K562 (cell line): ENCODE data around the gene SYNGR1. TPM values are rescaled to one million over a fixed set of nuclear protein-coding genes. Genes with fewer than 3 reads are reported as not detected.

Source experiments
- ATAC-seq: fragments of 200-7000 bp; cut with Tn5 transposase; 3 replicates; pipeline ENCODE4 v1.9.1; 2020; ENCODE audit warnings: moderate library complexity
- BruUV-seq: library from RNA; stranded (reverse); fragments of 400-500 nt; replicated peaks from 2 replicates; lab custom pipeline; 2021; lab: Mats Ljungman, UMichigan
- CTCF ChIA-PET: fragments of 300-600 bp; formaldehyde crosslinking; extraction: SDS; loops from one replicate; lab custom pipeline; 2021; ENCODE audit warnings: low intra/inter-chr PET ratio; lab: Yijun Ruan, JAX
- POLR2A ChIA-PET: fragments of 300-600, 350-650 bp; sonication (Branson Sonifier 250); formaldehyde crosslinking; extraction: SDS; loops from one replicate; lab custom pipeline; 2021; ENCODE audit warnings: antibody characterized with exemption, inconsistent platforms; lab: Yijun Ruan, JAX
- DNase-seq, 4 experiments: peaks; one replicate each; pipeline versions ENCODE4 v3.0.0 to v3.0.0-alpha.2; 2011 to 2018; ENCODE audit warnings: low spot score in 3 of 4, mixed read lengths in 3 of 4; ENCODE audit errors: extremely low read depth in 1 of 4
- FAIRE-seq: peaks from 2 replicates; lab custom pipeline; 2011; peaks lifted over from hg19 to GRCh38; lab: Jason Lieb, UNC
- H2AFZ ChIP-seq: 2 replicates; pipeline ENCODE4 v1.6.0; 2011; ENCODE audit warnings: low read depth, low read length, control low read depth, inconsistent platforms
- H3K27ac ChIP-seq: fragments of 200-600 bp; 3 replicates; pipeline ENCODE4 v1.8.0; 2011; ENCODE audit warnings: low read depth, mild to moderate bottlenecking, control low read depth, inconsistent platforms, low read length, moderate library complexity, mixed read lengths; ENCODE audit errors: extremely low read depth
- H3K27me3 ChIP-seq, 2 experiments: fragments of 300-600 bp in 1 of 2; 2 replicates in 1 of 2; 3 replicates in 1 of 2; pipeline versions ENCODE4 v1.6.0 to v1.8.0; 2011; ENCODE audit warnings: inconsistent platforms in 2 of 2, low read length in 2 of 2, mild to moderate bottlenecking in 1 of 2, mixed read lengths in 1 of 2, moderate library complexity in 1 of 2; ENCODE audit not compliant: control insufficient read depth in 2 of 2, insufficient read depth in 2 of 2
- H3K36me3 ChIP-seq: fragments of 300-600 bp; 3 replicates; pipeline ENCODE4 v1.8.0; 2011; ENCODE audit warnings: mild to moderate bottlenecking, low read length, inconsistent platforms; ENCODE audit not compliant: control insufficient read depth, insufficient read depth
- H3K4me1 ChIP-seq, 2 experiments: fragments of 200-600 bp in 1 of 2; replicated peaks in 1 of 2; 2 replicates in 1 of 2; 3 replicates in 1 of 2; pipeline versions ENCODE4 v1.5.1 to v1.8.0; 2011; ENCODE audit warnings: inconsistent platforms in 2 of 2, low read length in 2 of 2, mild to moderate bottlenecking in 1 of 2, mixed read lengths in 1 of 2, moderate library complexity in 1 of 2; ENCODE audit not compliant: control insufficient read depth in 2 of 2, insufficient read depth in 2 of 2
- H3K4me2 ChIP-seq: 2 replicates; pipeline ENCODE4 v1.6.1; 2011; ENCODE audit warnings: low read length, control low read depth, inconsistent platforms, mixed read lengths; ENCODE audit not compliant: insufficient read depth
- H3K4me3 ChIP-seq: fragments of 200-600 bp; sonication (generic), shearing (Covaris generic); 2 replicates; pipeline ENCODE4 v1.5.1; 2016; ENCODE audit warnings: control low read depth, inconsistent platforms
- H3K79me2 ChIP-seq: fragments of 200-600 bp; 3 replicates; pipeline ENCODE4 v1.8.0; 2011; ENCODE audit warnings: low read length, inconsistent platforms; ENCODE audit not compliant: control insufficient read depth, insufficient read depth
- H3K9ac ChIP-seq, 2 experiments: 2 replicates each; pipeline versions ENCODE4 v1.6.0 to v1.6.1; 2011; ENCODE audit warnings: low read depth in 2 of 2, low read length in 2 of 2, control low read depth in 1 of 2, inconsistent platforms in 1 of 2, mild to moderate bottlenecking in 1 of 2, mixed read lengths in 1 of 2; ENCODE audit not compliant: insufficient read depth in 1 of 2
- H3K9me1 ChIP-seq: one replicate; pipeline ENCODE4 v1.6.0; 2011; ENCODE audit warnings: inconsistent platforms, mild to moderate bottlenecking, low read length, moderate library complexity; ENCODE audit not compliant: control insufficient read depth, insufficient read depth
- H3K9me3 ChIP-seq: replicated peaks from 2 replicates; pipeline ENCODE4 v1.5.1; 2011; ENCODE audit warnings: low read depth, low read length, inconsistent platforms; ENCODE audit not compliant: control insufficient read depth, insufficient read depth
- H4K20me1 ChIP-seq: replicated peaks from 2 replicates; pipeline ENCODE4 v1.6.1; 2011; ENCODE audit warnings: low read length, inconsistent platforms, mixed read lengths; ENCODE audit not compliant: control insufficient read depth, insufficient read depth
- BDP1 ChIP-seq: IDR thresholded peaks from 3 replicates; pipeline ENCODE4 v1.6.1; 2011; ENCODE audit not compliant: insufficient read length, insufficient read depth
- CHD4 ChIP-seq: fragments of 200-600 bp; sonication (generic); IDR thresholded peaks from 3 replicates; pipeline ENCODE4 v1.6.1; 2012; ENCODE audit warnings: low read depth, mild to moderate bottlenecking, mixed read lengths, low read length, inconsistent platforms; ENCODE audit not compliant: insufficient read depth, insufficient replicate concordance, poor library complexity, severe bottlenecking
- FOXA1 ChIP-seq: fragments of 450-650 bp; IDR thresholded peaks from 2 replicates; pipeline ENCODE4 v1.6.1; 2016; ENCODE audit warnings: mild to moderate bottlenecking, borderline replicate concordance
- GTF2F1 ChIP-seq: IDR thresholded peaks from 2 replicates; pipeline ENCODE4 v1.6.1; 2011; ENCODE audit warnings: low read depth, low read length, improper control_type of control experiment
- JUND ChIP-seq, 2 experiments: IDR thresholded peaks; 2 replicates in 1 of 2; 3 replicates in 1 of 2; pipeline ENCODE4 v1.6.1; 2011; ENCODE audit warnings: borderline replicate concordance in 2 of 2, low read depth in 2 of 2, low read length in 2 of 2, improper control_type of control experiment in 1 of 2, missing biosample characterization in 1 of 2, missing genetic modification characterization in 1 of 2, missing genetic modification reagents in 1 of 2
- MIER1 ChIP-seq: fragments of 450-650 bp; IDR thresholded peaks from 2 replicates; pipeline ENCODE4 v1.6.1; 2016; ENCODE audit warnings: antibody characterized with exemption, mild to moderate bottlenecking, low read depth
- NONO ChIP-seq, 2 experiments: fragments of 200-400 bp in 1 of 2; fragments of 450-650 bp in 1 of 2; formaldehyde crosslinking in 1 of 2; IDR thresholded peaks; 2 replicates each; pipeline ENCODE4 v1.6.1; 2017; ENCODE audit warnings: low read depth in 2 of 2, mild to moderate bottlenecking in 2 of 2, moderate library complexity in 2 of 2, low read length in 1 of 2
- POLR2G ChIP-seq: fragments of 200-400 bp; formaldehyde crosslinking; IDR thresholded peaks from 2 replicates; pipeline ENCODE4 v1.6.1; 2017; ENCODE audit warnings: low read depth, mild to moderate bottlenecking, antibody characterized with exemption, low read length, moderate library complexity
- RCOR1 ChIP-seq, 2 experiments: IDR thresholded peaks; 2 replicates each; pipeline ENCODE4 v1.6.1; 2012; ENCODE audit warnings: low read depth in 2 of 2, low read length in 2 of 2, borderline replicate concordance in 1 of 2, improper control_type of control experiment in 1 of 2
- YBX1 ChIP-seq: fragments of 450-650 bp; IDR thresholded peaks from 2 replicates; pipeline ENCODE4 v1.7.1; 2016; ENCODE audit warnings: mild to moderate bottlenecking
- ZNF717 ChIP-seq: fragments of 250-450 bp; sonication (Bioruptor Pico); IDR thresholded peaks from 2 replicates; pipeline ENCODE4 v1.5.0; 2021
- ZNF764 ChIP-seq: fragments of 250-450 bp; sonication (Bioruptor Pico); IDR thresholded peaks from 2 replicates; pipeline ENCODE4 v1.4.0; 2020; ENCODE audit warnings: low read depth, mild to moderate bottlenecking, moderate library complexity
- ZSCAN32 ChIP-seq: fragments of 450-650 bp; formaldehyde crosslinking; IDR thresholded peaks from 2 replicates; pipeline ENCODE4 v1.4.0; 2020; ENCODE audit warnings: mild to moderate bottlenecking, moderate library complexity
- WGBS: fragments of 100-300 bp; shearing (Covaris generic); methylation state at CpG from one replicate; pipeline ENCODE4 v1.1.6; 2016; ENCODE audit warnings: low coverage, mixed read lengths; ENCODE audit not compliant: insufficient coverage; ENCODE audit errors: missing lambda C conversion rate; 5-methylcytosine and 5-hydroxymethylcytosine counted together
- in situ Hi-C: fragments of 300-500 bp; cut with MboI; formaldehyde crosslinking; loops from 4 replicates; pipeline ENCODE4 v1.15.0; 2018; ENCODE audit warnings: inconsistent platforms, mixed read lengths
- intact Hi-C: fragments of 100-400 bp; cut with micrococcal nuclease; formaldehyde crosslinking; loops from 2 replicates; pipeline ENCODE4 v1.14.2; 2022
- polyA plus RNA-seq, 8 experiments: library from polyadenylated mRNA; depleted of rRNA in 4 of 8; stranded (reverse) in 5 of 8; unstranded in 3 of 8; fragments of >200 nt; fragmentation: Nextera tagmentation in 2 of 8; fragmentation: Illumina TruSeq in 1 of 8; extraction: Ambion mirVana in 2 of 8; extraction: Trizol in 1 of 8; gene quantifications; 2 replicates each; pipeline versions ENCODE4 v1.2.1 to v1.2.3, GENCODE V29; 2011 to 2014; ENCODE audit warnings: inconsistent platforms in 1 of 8, missing spikeins in 1 of 8
- total RNA-seq, 7 experiments: library from RNA; depleted of rRNA in 6 of 7; stranded (reverse); fragments of >200 nt in 6 of 7; fragmentation: Illumina TruSeq in 2 of 7; extraction: Trizol in 2 of 7; gene quantifications; 2 replicates each; pipeline versions ENCODE4 v1.2.1 to v1.2.3, GENCODE V29; 2011 to 2021; ENCODE audit warnings: low replicate concordance in 1 of 7
- TF ChIP-seq, protein P1 (sequence below): fragments of 450-650 bp; IDR thresholded peaks from 2 replicates; pipeline ENCODE4 v1.6.1; 2017; ENCODE audit warnings: antibody characterized with exemption, mild to moderate bottlenecking

SYNGR1 gene
- total and polyA plus RNA-seq, 9 of the 15 experiments (the other 6 are each of a cell fraction or from before 2014, with no cell fraction given): 1.8 to 15.9 (median 5.5) TPM

DNA sequence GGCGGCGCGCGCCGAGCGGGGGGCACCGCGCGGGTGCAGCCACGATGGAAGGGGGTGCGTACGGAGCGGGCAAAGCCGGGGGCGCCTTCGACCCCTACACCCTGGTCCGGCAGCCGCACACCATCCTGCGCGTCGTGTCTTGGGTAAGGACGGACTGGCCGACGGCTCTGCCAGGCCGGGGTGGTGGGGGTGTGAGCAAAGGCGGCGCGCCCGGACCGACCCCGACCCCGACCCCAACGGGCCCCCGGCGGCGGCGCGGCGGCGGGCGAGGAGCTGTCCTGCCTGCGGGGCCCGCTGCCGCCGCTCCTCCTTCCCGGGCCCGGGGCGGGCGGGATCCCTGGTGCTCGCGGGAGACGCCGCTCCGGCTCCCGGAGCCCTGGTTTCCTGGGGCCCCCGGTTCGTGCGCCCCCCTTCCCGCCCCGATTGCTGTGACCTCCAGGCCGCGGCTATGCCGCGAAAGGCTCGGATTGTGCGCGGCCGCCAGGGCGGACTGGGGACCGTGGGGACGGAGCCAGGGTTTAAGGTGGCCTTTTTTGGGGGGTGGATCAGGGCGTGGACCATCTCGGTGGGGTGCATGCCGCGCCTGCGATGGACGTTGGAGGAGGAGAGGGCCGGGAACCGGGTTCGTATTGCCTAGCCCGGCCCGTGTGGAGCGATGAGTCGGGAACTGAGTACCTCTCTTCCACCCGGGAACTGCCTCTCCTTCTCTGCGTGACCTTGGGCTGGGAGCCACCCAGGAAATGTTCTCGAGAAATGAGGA is at the start of gene SYNGR1 (continued):
- TF ChIP-seq ZSCAN32 (CRISPR knock-in tag): no peak
- TF ChIP-seq NONO (IDR thresholded peaks at IDR 0.05; ENCODE audit: low read depth in 2 of 2, low read length in 1 of 2): 0 out of 4 replicates have a peak, but pooled peaks of 1 of the 2 experiments have one; percentile 35
- TF ChIP-seq POLR2G: peak; percentile 65
- TF ChIP-seq BDP1: no peak

DNA sequence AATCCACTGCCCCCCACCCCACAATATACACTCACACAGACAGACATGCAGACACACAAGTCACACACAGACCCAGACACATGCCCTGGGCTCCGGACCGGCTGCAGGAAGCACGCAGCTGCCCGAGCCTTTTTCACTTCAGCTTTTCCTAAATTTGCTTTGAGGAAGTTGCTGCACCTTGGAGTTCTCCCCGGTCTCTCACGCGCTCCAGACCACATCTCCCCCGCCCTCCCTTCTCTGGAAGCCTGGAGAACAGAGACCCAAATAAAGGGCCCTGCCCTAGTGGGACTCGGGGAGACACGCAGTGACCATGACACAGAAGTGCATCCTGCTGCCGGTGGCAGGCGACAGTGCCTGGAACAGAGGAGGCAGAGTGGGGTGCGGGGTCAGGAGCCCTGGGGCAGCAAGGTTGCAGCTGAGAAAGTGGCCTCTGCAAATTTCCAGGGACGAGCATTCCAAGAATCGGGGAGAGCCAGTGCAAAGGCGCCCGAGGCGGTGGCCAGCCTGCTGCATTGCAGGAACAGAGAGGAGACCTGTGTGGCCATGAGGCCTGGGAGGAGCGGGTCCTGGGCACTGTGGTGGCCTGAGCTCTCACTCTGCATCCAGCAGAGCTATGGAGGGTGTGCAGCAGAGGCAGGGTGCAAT is 49.5 kb upstream of the SYNGR1 start:
- Histone ChIP-seq H3K9ac (peak overlapping the region; percentile 10 to 22), H3K4me3 (no peak overlapping the region), H3K9me3 (no peaks in the 10 kb centered on the region), H3K27me3 (no peaks in the 10 kb centered on the region), H2AFZ (peak overlapping the region; percentile 90), H3K4me1 (peaks cover 8 to 32% of the 10 kb centered on the region in 2 experiments; a peak in 4 of 5 replicates), H3K27ac (0 out of 3 replicates have a peak overlapping the region, but pooled peaks have one; percentile 4), H4K20me1 (no peaks in the 10 kb centered on the region), H3K9me1 (no peaks in the 10 kb centered on the region), H3K79me2 (no peaks in the 10 kb centered on the region), H3K36me3 (no peaks in the 10 kb centered on the region), H3K4me2 (peak overlapping the region; percentile 23; the same call in 1 of the 2 replicates)
- intact Hi-C loops: loop anchor here (10.0 kb wide), 1 partner anchor 56 kb away; the partner anchor contains the start of gene PDGFB
- POLR2A ChIA-PET: interaction anchor here (0.6 to 5.1 kb wide), 6 partner anchors 10 to 1769 kb away, joined by 3 to 59 read pairs (median 3); partner anchors contain the start of gene RPL3
- 6% methylated on average over 15 of the region's 19 CpGs for WGBS
- in situ Hi-C loops: no loop called here
- BruUV-seq: no TSS peak
- CTCF ChIA-PET: no interaction called here
- no peak for DNase-seq
- FAIRE-seq: no peak
- ATAC-seq: peak; percentile 73
- no peak for TF ChIP-seq ZNF717 (CRISPR knock-in tag)
- TF ChIP-seq MIER1: no peak
- TF ChIP-seq, protein P1, sequence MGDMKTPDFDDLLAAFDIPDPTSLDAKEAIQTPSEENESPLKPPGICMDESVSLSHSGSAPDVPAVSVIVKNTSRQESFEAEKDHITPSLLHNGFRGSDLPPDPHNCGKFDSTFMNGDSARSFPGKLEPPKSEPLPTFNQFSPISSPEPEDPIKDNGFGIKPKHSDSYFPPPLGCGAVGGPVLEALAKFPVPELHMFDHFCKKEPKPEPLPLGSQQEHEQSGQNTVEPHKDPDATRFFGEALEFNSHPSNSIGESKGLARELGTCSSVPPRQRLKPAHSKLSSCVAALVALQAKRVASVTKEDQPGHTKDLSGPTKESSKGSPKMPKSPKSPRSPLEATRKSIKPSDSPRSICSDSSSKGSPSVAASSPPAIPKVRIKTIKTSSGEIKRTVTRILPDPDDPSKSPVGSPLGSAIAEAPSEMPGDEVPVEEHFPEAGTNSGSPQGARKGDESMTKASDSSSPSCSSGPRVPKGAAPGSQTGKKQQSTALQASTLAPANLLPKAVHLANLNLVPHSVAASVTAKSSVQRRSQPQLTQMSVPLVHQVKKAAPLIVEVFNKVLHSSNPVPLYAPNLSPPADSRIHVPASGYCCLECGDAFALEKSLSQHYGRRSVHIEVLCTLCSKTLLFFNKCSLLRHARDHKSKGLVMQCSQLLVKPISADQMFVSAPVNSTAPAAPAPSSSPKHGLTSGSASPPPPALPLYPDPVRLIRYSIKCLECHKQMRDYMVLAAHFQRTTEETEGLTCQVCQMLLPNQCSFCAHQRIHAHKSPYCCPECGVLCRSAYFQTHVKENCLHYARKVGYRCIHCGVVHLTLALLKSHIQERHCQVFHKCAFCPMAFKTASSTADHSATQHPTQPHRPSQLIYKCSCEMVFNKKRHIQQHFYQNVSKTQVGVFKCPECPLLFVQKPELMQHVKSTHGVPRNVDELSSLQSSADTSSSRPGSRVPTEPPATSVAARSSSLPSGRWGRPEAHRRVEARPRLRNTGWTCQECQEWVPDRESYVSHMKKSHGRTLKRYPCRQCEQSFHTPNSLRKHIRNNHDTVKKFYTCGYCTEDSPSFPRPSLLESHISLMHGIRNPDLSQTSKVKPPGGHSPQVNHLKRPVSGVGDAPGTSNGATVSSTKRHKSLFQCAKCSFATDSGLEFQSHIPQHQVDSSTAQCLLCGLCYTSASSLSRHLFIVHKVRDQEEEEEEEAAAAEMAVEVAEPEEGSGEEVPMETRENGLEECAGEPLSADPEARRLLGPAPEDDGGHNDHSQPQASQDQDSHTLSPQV: 0 out of 2 replicates have a peak, but pooled peaks have one; percentile 7
- no peak for TF ChIP-seq CHD4
- no peak for TF ChIP-seq JUND (IDR thresholded peaks at IDR 0.05; ENCODE audit: borderline replicate concordance, low read depth, low read length)
- TF ChIP-seq JUND (tag; IDR thresholded peaks at IDR 0.05; ENCODE audit: borderline replicate concordance, low read depth, low read length): no peak
- TF ChIP-seq FOXA1: no peak
- TF ChIP-seq RCOR1 (IDR thresholded peaks at IDR 0.05; ENCODE audit: borderline replicate concordance in 1 of 2, low read depth in 2 of 2, low read length in 2 of 2): no peak
- TF ChIP-seq GTF2F1: no peak
- no peak for TF ChIP-seq YBX1
- TF ChIP-seq ZNF764 (CRISPR knock-in tag): no peak
